Stimulated activated CD4-positive, alpha-beta T cell treated with anti-CD3 and anti-CD28 coated beads, Interleukin-12 subunit alpha, Interleukin-12 subunit beta, amount 100 ng/mL, for 48 hours (primary cell): ENCODE results near the gene CAND2.
"Not testable (repeated sequence)": the region's sequence is repeated elsewhere in the genome, so short reads cannot be mapped to it uniquely, and the experiment has no call there.

Experiments used
- DNase-seq, 3 donors: peaks; one replicate each; pipeline ENCODE4 v3.0.0-alpha.2; 2020; ENCODE audit warnings: low read depth in 2 of 3, low spot score in 1 of 3

Gene CAND2

GRCh38 chr3:12828751-12829150 is 32.3 kb downstream of the CAND2 start:
- no peak for DNase-seq

GRCh38 chr3:12829404-12829803 is 32.9 kb downstream of the CAND2 start:
- no peak for DNase-seq

- no peak for DNase-seq
Measured at GRCh38 chr3:12829886-12830784, 33.7 kb downstream of the CAND2 start.

GRCh38 chr3:12830785-12831156 is 34.3 kb downstream of the CAND2 start:
- DNase-seq, result no peak

GRCh38 chr3:12831301-12831866 is 34.9 kb downstream of the CAND2 start:
- no peak for DNase-seq

- no peak for DNase-seq
Measured at GRCh38 chr3:12832350-12833221, 36.1 kb downstream of the CAND2 start.

GRCh38 chr3:12833222-12834161 is 37.0 kb downstream of the CAND2 start:
- no peak for DNase-seq

GRCh38 chr3:12835052-12835665 is 38.7 kb downstream of the CAND2 start:
- DNase-seq, result no peak

GRCh38 chr3:12837295-12837986 is 41.0 kb downstream of the CAND2 start:
- no peak for DNase-seq

GRCh38 chr3:12838179-12838965 is 41.9 kb downstream of the CAND2 start:
- no peak for DNase-seq

GRCh38 chr3:12839156-12839946 is 42.9 kb downstream of the CAND2 start:
- no peak for DNase-seq

GRCh38 chr3:12840148-12840547 is 43.7 kb downstream of the CAND2 start:
- DNase-seq, result not testable (repeated sequence)

GRCh38 chr3:12840591-12841148 is 44.2 kb downstream of the CAND2 start:
- DNase-seq, result no peak

- DNase-seq, result peak; percentile 74 to 78 (median 77)
Measured at GRCh38 chr3:12841149-12841969, 44.9 kb downstream of the CAND2 start, which contains the start of gene RPL32. Gene RPL32 (minus strand): TSS chr3:12841565. CDS start chr3:12840237, 1,328 bp downstream.

GRCh38 chr3:12841970-12842328 is 45.5 kb downstream of the CAND2 start:
- DNase-seq, result no peak

- DNase-seq, result no peak
Measured at GRCh38 chr3:12842469-12842868, 46.0 kb downstream of the CAND2 start.

- DNase-seq, result no peak
Measured at GRCh38 chr3:12845811-12846210, 49.3 kb downstream of the CAND2 start.
